ENCODE measurements around the gene MAP4K3.

DNA sequence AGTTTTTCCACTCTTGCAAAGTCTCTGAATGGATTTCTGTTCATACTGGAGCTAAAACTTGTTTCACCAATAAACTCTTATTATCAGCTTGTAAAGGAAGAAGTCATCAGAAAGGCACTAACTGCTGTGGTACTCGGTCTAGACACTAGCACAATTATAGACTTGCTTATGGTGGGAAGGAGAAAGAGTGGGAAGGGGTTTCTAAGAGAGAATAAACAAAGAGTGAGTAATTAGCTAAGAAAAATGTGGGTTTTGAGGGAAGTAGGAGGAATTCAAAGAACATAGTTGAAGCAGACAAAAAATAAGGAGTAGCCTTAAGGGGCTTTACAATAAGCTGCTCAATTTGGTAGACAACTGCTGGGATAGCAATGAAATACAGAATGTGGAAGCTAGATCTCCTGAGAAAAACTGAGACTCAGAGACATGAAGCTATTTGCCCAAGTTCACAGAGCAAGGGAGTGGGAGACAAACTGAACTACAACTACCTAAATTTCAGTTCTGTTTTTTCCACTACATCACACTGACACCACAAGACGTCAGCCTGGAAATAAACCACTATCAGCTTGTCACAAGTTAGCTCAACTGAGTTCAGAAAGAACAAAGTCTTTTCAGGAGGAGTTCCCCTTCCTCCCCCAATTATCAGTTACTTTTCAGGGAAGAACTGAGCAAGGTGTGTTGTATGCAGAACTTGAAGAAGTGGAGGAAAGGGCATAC is 59.7 kb downstream of the MAP4K3 start:
- TF ChIP-seq CTCF (IDR thresholded peaks at IDR 0.05) (no peak), POLR2A (IDR thresholded peaks at IDR 0.05) (peak in 1 of 4 donors; percentile 16), POLR2AphosphoS5 (IDR thresholded peaks at IDR 0.05) (no peak), EP300 (IDR thresholded peaks at IDR 0.05) (peak in 1 of 4 donors; percentile 9)

Data from upper lobe of left lung (tissue), 4 donors.